Measurements from ENCODE around the gene TAGAP.

DNA sequence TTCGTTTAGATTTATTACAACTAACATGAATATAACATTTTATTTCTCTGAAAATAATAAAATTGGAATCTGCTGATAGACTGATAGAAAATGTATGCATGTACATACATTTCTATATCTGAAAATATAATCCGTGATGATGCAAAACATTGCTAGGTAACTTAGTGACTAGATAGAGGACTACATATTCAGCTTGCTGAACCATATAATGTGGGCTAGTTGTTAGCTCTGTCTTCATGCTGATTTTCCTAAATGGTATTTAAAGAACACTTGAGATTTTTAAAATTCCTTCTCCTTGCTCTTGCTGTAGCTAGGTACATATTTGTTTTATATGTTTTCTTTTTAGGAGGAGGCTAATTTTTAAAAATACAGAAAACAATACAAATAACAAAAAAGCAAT, 38.4 kb upstream of the TAGAP start:
- TF ChIP-seq, protein P1, sequence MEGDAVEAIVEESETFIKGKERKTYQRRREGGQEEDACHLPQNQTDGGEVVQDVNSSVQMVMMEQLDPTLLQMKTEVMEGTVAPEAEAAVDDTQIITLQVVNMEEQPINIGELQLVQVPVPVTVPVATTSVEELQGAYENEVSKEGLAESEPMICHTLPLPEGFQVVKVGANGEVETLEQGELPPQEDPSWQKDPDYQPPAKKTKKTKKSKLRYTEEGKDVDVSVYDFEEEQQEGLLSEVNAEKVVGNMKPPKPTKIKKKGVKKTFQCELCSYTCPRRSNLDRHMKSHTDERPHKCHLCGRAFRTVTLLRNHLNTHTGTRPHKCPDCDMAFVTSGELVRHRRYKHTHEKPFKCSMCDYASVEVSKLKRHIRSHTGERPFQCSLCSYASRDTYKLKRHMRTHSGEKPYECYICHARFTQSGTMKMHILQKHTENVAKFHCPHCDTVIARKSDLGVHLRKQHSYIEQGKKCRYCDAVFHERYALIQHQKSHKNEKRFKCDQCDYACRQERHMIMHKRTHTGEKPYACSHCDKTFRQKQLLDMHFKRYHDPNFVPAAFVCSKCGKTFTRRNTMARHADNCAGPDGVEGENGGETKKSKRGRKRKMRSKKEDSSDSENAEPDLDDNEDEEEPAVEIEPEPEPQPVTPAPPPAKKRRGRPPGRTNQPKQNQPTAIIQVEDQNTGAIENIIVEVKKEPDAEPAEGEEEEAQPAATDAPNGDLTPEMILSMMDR (IDR thresholded peaks at IDR 0.05): no peak
- no peak for TF ChIP-seq EP300 (IDR thresholded peaks at IDR 0.05)
